Right ventricle myocardium inferior (tissue), 1 donor: Measurements from ENCODE around the gene PARD3. TPM values are rescaled to one million over a fixed set of nuclear protein-coding genes. Genes with fewer than 3 reads are reported as not detected.

Experiments
- ATAC-seq: fragments of 200-7000 bp; cut with Tn5 transposase; one replicate; pipeline ENCODE4 v1.9.1; 2020; ENCODE audit warnings: mild to moderate bottlenecking, moderate library complexity
- DNase-seq: peaks from one replicate; pipeline ENCODE4 v3.0.0; 2021; ENCODE audit errors: missing footprints
- intact Hi-C: fragments of 100-400 bp; cut with DNase I; formaldehyde crosslinking; loops from one replicate; pipeline ENCODE4 v1.11.0; 2022
- total RNA-seq: library from RNA; stranded (reverse); fragmentation: NEBNext Ultra II Directional; extraction: Animal tissue kit (Norgen Biotek cat#: 25700); gene quantifications from one replicate; pipeline ENCODE4 v1.2.1, GENCODE V29; 2021
- donor health status: DM: no; HTN: yes; CAD: no; lungs with severe emphysema.

Gene PARD3
- total RNA-seq, 1 donor from 2014 or later, result 34.6 TPM

- peak; percentile 63 for ATAC-seq
- peak; percentile 71 for DNase-seq
Measured at GRCh38 chr10:34637418-34637911, 177.6 kb downstream of the PARD3 start.

DNA sequence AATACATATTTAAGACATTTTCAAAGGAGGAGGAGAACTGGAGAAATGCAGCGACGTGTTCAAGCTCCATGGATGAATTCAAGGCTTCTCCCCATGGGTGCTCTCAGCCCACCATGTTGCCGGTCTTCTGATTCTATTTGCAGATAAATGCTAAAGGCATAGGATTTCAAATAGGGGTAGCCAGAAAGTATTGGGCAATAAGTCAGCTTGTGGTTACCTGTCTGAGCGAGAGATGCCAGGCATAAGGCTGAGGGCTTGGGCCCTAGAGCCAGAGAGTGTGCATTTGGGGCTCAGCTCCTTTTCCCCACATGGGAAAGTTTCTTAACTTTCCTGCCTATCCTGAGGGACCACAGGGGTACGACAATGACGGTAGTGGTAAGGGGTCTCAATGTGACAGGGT lies 180.0 kb downstream of the PARD3 start:
- intact Hi-C loops, result loop anchor here (10.0 kb wide), 2 partner anchors 1200 to 1520 kb away; no protein-coding TSS in a partner anchor
- no peak for ATAC-seq
- no peak for DNase-seq

More at GRCh38 chr10:34637418-34637911, 177.6 kb downstream of the PARD3 start:
- intact Hi-C loops, result loop anchor here (10.0 kb wide), 2 partner anchors 1203 to 1523 kb away; no protein-coding TSS in a partner anchor

GRCh38 chr10:34633374-34633773 lies 181.7 kb downstream of the PARD3 start:
- intact Hi-C loops, result loop anchor here (10.0 kb wide), 2 partner anchors 1199 to 1519 kb away; no protein-coding TSS in a partner anchor
- ATAC-seq, result no peak
- DNase-seq, result no peak

DNA sequence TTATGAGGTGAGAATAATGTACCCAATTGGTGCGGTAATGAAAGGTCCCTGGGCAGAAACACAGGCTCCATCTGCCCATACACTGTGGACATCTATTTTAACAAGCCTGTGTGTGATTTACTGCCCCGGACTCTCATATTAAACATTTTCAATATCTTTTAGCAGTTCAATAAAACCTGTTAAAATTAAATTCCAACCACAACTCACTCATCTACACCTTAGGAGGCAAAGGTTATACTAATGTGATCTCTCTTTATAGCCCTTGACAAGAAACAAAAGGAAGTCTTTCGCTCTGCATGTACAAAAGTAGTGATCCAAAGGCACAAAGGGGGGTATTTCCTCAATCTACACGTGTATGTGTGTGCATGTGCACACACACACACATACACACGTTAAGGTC lies 186.0 kb downstream of the PARD3 start:
- intact Hi-C loops, result no loop called here
- DNase-seq (no peak), ATAC-seq (no peak)

GRCh38 chr10:34628174-34628796 lies 186.8 kb downstream of the PARD3 start:
- ATAC-seq, result peak; percentile 96
- DNase-seq, result peak; percentile 77
- intact Hi-C loops, result no loop called here

GRCh38 chr10:34627741-34628140 lies 187.4 kb downstream of the PARD3 start:
- intact Hi-C loops, result no loop called here
- DNase-seq, result no peak
- no peak for ATAC-seq

DNA sequence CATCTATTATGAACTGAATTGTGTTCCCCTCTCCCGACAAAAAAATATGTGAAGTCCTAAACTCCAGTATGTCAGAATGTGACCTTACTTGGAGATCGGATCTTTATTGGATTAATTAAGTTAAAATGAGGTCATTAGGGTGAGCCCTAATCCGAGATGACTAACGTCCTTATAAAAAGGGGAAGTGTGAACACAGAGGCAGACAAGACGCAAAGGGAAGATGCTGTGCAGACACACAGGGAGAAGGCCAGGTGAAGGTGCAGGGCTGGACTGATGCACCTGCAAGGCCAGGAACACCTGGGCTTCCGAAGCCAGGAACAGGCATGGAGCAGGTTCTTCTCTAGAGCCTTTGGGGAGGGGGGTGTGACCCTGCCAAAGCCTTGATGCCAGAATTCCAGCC lies 187.8 kb downstream of the PARD3 start:
- DNase-seq, result no peak
- intact Hi-C loops, result no loop called here
- ATAC-seq, result no peak

DNA sequence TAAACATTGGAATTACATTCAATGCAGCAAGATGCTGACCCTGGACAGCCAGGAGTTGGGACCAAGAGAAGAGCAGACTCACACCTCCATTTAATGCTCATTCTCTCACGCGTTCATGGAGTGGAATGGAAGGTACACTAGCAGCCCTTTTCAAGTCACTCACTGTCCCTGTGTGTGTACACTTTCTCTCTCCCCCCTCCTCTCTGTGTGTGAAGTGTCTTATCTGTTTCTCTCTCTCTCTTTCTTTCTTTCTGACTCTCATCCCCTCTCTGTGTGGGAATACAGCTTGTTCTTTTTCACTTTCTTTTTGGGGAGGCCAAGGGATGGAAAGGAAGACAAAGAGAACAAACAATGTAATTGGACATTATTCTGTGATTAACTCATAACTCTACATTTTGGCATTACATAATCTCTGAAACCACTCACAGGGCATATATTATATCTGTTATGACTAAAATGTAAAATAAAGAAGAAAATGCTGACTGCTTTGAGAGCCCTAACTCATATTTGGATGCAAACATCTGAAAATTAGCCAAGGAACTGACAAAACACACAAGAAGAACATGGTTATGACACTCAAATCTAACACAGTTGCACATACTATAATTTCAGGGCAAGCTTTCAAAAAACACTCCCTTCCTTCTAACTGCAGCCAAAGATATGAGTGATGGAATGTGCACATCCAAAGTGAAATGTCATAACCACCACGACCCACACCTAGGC lies 188.8 kb downstream of the PARD3 start:
- ATAC-seq, result no peak
- intact Hi-C loops, result no loop called here
- no peak for DNase-seq

DNA sequence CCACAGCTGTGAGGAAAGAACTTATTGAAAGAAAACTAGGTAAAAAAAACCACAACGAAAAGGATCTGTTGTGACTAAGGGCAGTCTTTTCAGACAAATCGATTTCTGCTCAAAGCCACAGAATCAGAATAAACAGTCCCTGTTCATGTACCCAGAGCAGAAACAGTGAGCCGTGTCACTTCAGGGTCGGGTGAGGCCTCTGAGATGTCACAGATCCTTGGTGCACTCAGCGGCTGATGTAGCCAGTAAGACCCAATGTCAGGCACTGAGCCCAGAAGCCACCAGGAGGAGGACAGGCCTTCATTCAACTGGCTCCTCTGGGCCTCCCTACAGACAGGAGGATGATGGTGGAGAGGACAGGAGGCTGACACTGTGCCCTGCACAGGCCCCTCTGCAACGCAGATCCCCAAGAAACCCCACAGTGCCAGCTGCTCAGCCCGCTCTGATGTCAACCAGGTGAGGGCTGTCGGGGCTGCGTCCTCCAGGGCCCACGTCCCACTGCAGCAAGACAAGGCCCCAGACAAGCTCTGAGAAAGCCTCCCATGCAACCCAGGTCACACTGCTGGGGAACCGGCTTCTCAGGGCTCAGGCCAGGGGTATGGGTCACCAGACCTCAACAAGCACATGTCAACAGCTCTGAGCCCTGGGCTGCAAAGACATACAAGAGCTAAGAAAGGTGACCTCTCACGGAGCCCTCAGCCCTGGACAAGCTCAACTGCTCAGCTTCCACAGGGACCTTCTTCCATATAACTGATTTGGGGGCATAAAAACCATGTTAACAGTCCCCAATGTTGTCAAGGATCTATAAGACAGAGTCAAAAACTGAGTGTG lies 190.6 kb downstream of the PARD3 start:
- intact Hi-C loops, result no loop called here
- no peak for ATAC-seq
- DNase-seq, result no peak

GRCh38 chr10:34622945-34623344 lies 192.2 kb downstream of the PARD3 start:
- intact Hi-C loops, result no loop called here
- ATAC-seq, result no peak
- DNase-seq, result no peak

DNA sequence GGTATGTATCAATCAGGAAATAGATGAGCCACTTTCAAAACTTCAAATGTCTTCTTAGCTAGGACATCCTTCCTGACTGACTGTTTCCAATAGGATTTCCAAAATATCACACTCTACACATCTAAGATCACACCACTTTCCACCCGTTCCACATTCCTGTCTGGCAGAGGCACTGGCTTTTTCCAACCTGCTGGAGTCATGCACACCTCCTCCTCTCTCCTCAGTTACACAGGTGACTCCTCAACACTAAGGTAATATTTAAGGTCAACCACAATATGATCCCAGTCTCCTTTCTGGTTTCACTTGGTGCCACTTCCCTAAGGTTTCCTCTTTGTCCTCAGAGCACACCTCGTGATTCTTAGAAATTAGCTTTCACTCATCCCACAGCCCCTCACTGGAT lies 196.5 kb downstream of the PARD3 start:
- no peak for DNase-seq
- ATAC-seq, result no peak
- intact Hi-C loops, result no loop called here

- DNase-seq, result no peak
- ATAC-seq, result no peak
- intact Hi-C loops, result no loop called here
Measured at GRCh38 chr10:34615770-34616169, 199.3 kb downstream of the PARD3 start.

DNA sequence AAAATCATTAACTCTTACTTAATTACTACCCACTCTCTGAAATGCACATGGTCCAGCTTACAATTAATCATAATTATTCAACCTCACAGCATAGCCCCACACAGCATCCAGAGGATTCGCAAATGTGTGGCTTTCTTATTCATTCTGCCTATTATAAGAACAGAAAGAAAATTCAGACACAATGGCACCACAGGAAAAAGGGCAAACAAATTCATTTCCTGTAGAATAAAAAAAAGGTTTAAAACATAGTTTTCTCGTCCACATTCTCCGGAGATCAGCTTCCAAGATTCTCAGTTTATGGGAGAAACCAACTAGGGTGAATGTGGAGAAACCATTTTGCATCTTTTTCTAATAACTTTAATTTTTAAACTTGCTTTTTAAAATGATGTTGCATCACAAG lies 201.6 kb downstream of the PARD3 start:
- no peak for DNase-seq
- ATAC-seq, result no peak
- intact Hi-C loops, result no loop called here

GRCh38 chr10:34612938-34613337 lies 202.2 kb downstream of the PARD3 start:
- ATAC-seq (no peak), DNase-seq (no peak)
- intact Hi-C loops, result no loop called here

DNA sequence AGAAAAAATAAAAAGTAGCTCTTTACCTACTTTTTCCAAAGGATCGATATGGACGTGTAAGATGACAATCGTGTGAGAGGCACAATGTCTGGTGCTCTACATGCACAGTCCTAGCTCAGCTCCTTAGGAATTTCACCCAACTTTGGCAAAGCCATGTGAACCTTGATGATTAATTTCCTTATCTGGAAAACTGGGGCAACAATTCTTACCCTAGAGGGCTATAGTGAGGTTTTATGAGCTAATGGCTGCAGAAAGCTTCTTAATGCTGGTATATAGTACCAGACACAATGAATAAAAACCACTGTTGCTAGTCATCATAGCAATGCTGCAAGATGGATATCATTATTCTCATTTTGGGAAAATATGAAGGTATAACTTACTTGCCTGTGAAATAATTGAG lies 202.7 kb downstream of the PARD3 start:
- DNase-seq (no peak), ATAC-seq (no peak)
- intact Hi-C loops, result no loop called here

DNA sequence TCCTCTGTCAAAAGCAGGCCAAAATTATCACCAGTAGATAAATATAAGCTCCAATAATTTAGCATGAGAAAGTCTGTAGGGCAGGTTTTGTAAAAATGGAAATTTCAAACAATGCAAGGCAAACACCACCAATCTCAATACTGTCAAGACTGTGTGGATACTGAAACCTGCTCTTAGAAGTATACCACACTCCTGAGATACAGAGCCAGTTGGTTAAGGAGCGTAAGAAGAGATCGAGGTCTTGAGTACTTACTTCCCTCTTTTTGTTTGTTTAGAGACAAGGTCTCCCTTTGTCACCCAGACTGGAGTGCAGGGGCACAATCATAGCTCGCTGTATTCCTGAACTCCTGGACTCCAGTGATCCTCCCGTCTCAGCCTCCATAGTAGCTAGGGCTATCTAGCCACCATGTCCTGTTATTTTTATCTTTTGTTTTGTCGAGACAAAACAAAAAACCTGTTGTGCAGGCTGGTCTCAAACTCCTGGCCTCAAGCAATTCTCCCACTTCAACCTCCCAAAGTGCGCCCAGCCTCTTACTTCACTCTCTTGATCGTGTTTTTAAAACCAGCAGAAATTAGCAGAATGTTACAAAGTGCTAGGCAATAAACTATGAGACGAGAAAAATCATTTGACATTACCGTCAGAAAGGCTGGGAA lies 205.7 kb downstream of the PARD3 start:
- intact Hi-C loops, result no loop called here
- DNase-seq (no peak), ATAC-seq (no peak)

DNA sequence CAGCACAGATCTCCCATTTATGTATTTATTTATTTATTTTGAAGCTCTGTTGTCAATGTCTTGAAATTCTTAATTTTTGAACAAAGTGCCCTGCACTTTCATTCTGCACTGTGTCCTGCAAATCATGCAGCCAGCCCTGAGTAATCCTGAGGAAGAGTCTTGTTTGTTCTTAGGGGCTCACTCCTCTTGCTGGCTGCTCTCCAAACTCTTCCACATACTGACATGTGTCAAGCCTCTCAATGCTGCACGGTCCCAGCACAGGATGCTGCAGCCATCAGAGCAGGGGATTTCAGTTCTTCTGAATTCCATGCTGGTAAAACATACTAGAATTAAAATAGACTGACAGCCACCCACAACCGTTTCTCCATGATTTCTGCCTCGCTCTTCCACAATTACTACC lies 207.2 kb downstream of the PARD3 start:
- DNase-seq (no peak), ATAC-seq (no peak)
- intact Hi-C loops, result no loop called here

GRCh38 chr10:34606890-34607289 lies 208.2 kb downstream of the PARD3 start:
- ATAC-seq (no peak), DNase-seq (no peak)
- intact Hi-C loops, result no loop called here

DNA sequence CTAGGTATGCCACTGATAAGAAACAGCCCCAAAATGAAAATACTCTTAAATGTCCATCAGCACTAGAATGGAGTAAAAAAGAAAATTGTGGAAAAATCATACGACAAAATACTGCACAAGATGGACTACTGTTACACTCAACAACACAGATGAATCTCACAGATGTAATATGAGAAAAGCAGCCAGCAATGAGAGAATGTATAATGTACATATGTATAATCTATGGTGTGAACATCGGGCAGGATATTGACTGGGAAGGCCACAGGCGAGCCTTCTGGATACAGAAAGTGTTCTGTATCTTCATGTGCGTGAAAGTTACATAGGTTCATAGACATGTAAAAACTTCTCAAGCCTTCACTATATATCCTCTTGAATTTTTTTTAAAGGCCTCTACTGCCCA lies 212.6 kb downstream of the PARD3 start:
- intact Hi-C loops, result no loop called here
- DNase-seq (no peak), ATAC-seq (no peak)
